ENCODE data around the gene NINL.

DNA sequence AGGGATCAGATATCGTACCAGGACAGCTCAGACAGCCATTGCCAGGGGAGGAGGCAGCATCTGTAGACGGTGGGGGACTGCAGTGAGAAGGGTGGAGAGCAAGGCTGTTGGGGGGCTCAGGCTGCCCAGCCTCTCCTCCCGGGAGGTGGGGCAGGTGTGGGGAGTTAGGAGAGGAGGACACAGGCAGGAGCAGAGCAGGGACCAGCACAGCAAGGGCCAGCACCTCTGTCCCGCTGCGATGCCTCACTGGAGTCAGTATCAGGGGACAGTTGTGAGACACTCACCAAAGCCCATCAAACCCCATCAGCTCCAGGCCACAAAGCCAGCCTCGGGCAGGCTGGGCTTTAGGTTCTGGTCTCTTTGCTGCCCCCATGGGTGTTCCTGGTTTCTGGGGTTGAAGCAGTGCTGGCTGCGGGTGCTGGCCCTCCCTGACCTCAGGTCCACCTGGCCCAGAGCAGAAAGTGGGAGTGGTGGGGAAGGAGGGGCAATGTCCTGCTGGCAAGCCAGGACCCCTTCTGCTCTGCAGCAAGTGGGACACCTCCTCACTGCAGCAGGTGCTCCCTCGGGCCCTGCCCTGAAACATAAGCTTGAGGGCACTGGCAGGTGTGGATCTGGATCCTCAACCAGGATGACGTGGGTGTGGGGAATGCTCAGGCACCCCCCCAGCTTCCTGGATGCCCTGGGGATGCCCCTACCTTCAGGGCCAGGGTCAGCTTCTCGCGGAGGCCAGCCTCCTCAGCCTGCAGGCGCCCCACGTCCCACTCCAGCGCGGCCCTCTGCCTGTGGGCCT is 94.5 kb downstream of the NINL start:
- TF ChIP-seq, protein P1, sequence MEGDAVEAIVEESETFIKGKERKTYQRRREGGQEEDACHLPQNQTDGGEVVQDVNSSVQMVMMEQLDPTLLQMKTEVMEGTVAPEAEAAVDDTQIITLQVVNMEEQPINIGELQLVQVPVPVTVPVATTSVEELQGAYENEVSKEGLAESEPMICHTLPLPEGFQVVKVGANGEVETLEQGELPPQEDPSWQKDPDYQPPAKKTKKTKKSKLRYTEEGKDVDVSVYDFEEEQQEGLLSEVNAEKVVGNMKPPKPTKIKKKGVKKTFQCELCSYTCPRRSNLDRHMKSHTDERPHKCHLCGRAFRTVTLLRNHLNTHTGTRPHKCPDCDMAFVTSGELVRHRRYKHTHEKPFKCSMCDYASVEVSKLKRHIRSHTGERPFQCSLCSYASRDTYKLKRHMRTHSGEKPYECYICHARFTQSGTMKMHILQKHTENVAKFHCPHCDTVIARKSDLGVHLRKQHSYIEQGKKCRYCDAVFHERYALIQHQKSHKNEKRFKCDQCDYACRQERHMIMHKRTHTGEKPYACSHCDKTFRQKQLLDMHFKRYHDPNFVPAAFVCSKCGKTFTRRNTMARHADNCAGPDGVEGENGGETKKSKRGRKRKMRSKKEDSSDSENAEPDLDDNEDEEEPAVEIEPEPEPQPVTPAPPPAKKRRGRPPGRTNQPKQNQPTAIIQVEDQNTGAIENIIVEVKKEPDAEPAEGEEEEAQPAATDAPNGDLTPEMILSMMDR (IDR thresholded peaks at IDR 0.05) = no peak
- TF ChIP-seq EP300 (IDR thresholded peaks at IDR 0.05) (no peak), POLR2AphosphoS5 (IDR thresholded peaks at IDR 0.05) (no peak)

Measured in esophagus muscularis mucosa (tissue), 4 donors.